Subcutaneous abdominal adipose tissue (tissue), 5 donors: ENCODE measurements around the gene GLO1.

ENCODE experiments used
- H3K27ac ChIP-seq: one replicate; pipeline ENCODE4 v1.7.0; 2013; ENCODE audit warnings: low read depth, mild to moderate bottlenecking, inconsistent platforms, low read length, moderate library complexity
- H3K27me3 ChIP-seq, 5 donors: one replicate each; pipeline ENCODE4 v1.7.0; 2013; ENCODE audit warnings: low read length in 5 of 5, inconsistent platforms in 1 of 5; ENCODE audit not compliant: control insufficient read depth in 5 of 5, insufficient read depth in 4 of 5
- H3K36me3 ChIP-seq, 5 donors: one replicate each; pipeline ENCODE4 v1.7.0; 2013; ENCODE audit warnings: low read length in 5 of 5; ENCODE audit not compliant: control insufficient read depth in 5 of 5, insufficient read depth in 5 of 5
- H3K4me1 ChIP-seq, 5 donors: one replicate each; pipeline ENCODE4 v1.7.0; 2013; ENCODE audit warnings: low read length in 5 of 5, mild to moderate bottlenecking in 3 of 5, moderate library complexity in 1 of 5; ENCODE audit not compliant: control insufficient read depth in 5 of 5, insufficient read depth in 5 of 5
- H3K4me3 ChIP-seq, 5 donors: one replicate each; pipeline ENCODE4 v1.7.0; 2013; ENCODE audit warnings: low read length in 5 of 5, low read depth in 1 of 5
- H3K9ac ChIP-seq, 5 donors: one replicate each; pipeline ENCODE4 v1.7.0; 2013; ENCODE audit warnings: low read length in 5 of 5, mild to moderate bottlenecking in 4 of 5, moderate library complexity in 3 of 5
- H3K9me3 ChIP-seq, 5 donors: one replicate each; pipeline ENCODE4 v1.7.0; 2013; ENCODE audit warnings: low read length in 5 of 5; ENCODE audit not compliant: control insufficient read depth in 5 of 5
- donor health status: healthy.
- donor health status: healthy.
- donor health status: healthy.
- donor health status: healthy.
- donor health status: healthy.

Gene GLO1

GRCh38 chr6:38676236-38676973 lies 26.5 kb downstream of the GLO1 start:
- Histone ChIP-seq H3K4me3 (no peak overlapping the region), H3K27ac (no peak overlapping the region), H3K27me3 (no peaks in the 10 kb centered on the region), H3K36me3 (peaks cover 21 to 37% (median 33%) of the 10 kb centered on the region in 5 donors), H3K9ac (no peak overlapping the region), H3K9me3 (no peaks in the 10 kb centered on the region), H3K4me1 (peaks cover 0 to 4% (median 0%) of the 10 kb centered on the region in 5 donors)

- H3K36me3 ChIP-seq: peaks cover 19 to 29% (median 22%) of the 10 kb centered on the region in 5 donors
- peaks cover 0 to 4% (median 0%) of the 10 kb centered on the region in 5 donors for H3K4me1 ChIP-seq
- no peaks in the 10 kb centered on the region for H3K9me3 ChIP-seq
- no peak overlapping the region for H3K27ac ChIP-seq
- no peak overlapping the region for H3K9ac ChIP-seq
- no peaks in the 10 kb centered on the region for H3K27me3 ChIP-seq
- no peak overlapping the region for H3K4me3 ChIP-seq
These were observed 29.4 kb downstream of the GLO1 start for GRCh38 chr6:38673397-38674165.

- no peaks in the 10 kb centered on the region for H3K27me3 ChIP-seq
- no peak overlapping the region for H3K9ac ChIP-seq
- no peak overlapping the region for H3K27ac ChIP-seq
- peaks cover 0 to 4% (median 0%) of the 10 kb centered on the region in 5 donors for H3K4me1 ChIP-seq
- peaks cover 15 to 23% (median 17%) of the 10 kb centered on the region in 5 donors for H3K36me3 ChIP-seq
- H3K4me3 ChIP-seq: no peak overlapping the region
- H3K9me3 ChIP-seq: no peaks in the 10 kb centered on the region
These were observed 31.0 kb downstream of the GLO1 start for GRCh38 chr6:38671885-38672467.

GRCh38 chr6:38658418-38659167 lies 44.4 kb downstream of the GLO1 start:
- Histone ChIP-seq H3K27me3 (no peaks in the 10 kb centered on the region), H3K9me3 (no peaks in the 10 kb centered on the region), H3K27ac (no peak overlapping the region), H3K9ac (no peak overlapping the region), H3K36me3 (peaks cover 0 to 3% (median 0%) of the 10 kb centered on the region in 5 donors), H3K4me1 (no peaks in the 10 kb centered on the region), H3K4me3 (no peak overlapping the region)

- Histone ChIP-seq H3K27ac (no peak overlapping the region), H3K4me3 (no peak overlapping the region), H3K36me3 (peaks cover 0 to 3% (median 0%) of the 10 kb centered on the region in 5 donors), H3K9ac (no peak overlapping the region), H3K4me1 (no peaks in the 10 kb centered on the region), H3K9me3 (no peaks in the 10 kb centered on the region), H3K27me3 (no peaks in the 10 kb centered on the region)
These were observed 46.0 kb downstream of the GLO1 start for GRCh38 chr6:38656896-38657295.

GRCh38 chr6:38654263-38654662 lies 48.7 kb downstream of the GLO1 start:
- Histone ChIP-seq H3K27me3 (no peaks in the 10 kb centered on the region), H3K4me1 (no peaks in the 10 kb centered on the region), H3K36me3 (peaks cover 0 to 6% (median 0%) of the 10 kb centered on the region in 5 donors), H3K9ac (no peak overlapping the region), H3K9me3 (no peaks in the 10 kb centered on the region), H3K4me3 (no peak overlapping the region), H3K27ac (no peak overlapping the region)

- no peak overlapping the region for H3K27ac ChIP-seq
- H3K4me3 ChIP-seq: no peak overlapping the region
- peaks cover 0 to 6% (median 0%) of the 10 kb centered on the region in 5 donors for H3K36me3 ChIP-seq
- no peaks in the 10 kb centered on the region for H3K27me3 ChIP-seq
- no peak overlapping the region for H3K9ac ChIP-seq
- H3K4me1 ChIP-seq: no peaks in the 10 kb centered on the region
- no peaks in the 10 kb centered on the region for H3K9me3 ChIP-seq
These were observed 51.7 kb downstream of the GLO1 start for GRCh38 chr6:38651121-38651784.

- Histone ChIP-seq H3K27me3 (no peaks in the 10 kb centered on the region), H3K27ac (no peak overlapping the region), H3K9me3 (no peaks in the 10 kb centered on the region), H3K9ac (no peak overlapping the region), H3K4me3 (no peak overlapping the region), H3K36me3 (peaks cover 0 to 6% (median 0%) of the 10 kb centered on the region in 5 donors), H3K4me1 (peaks cover 0 to 2% (median 0%) of the 10 kb centered on the region in 5 donors)
These were observed 52.7 kb downstream of the GLO1 start for GRCh38 chr6:38650207-38650752.

- H3K9me3 ChIP-seq: no peaks in the 10 kb centered on the region
- peaks cover 0 to 6% (median 0%) of the 10 kb centered on the region in 5 donors for H3K36me3 ChIP-seq
These were observed 53.2 kb downstream of the GLO1 start for GRCh38 chr6:38649744-38650143.

More at GRCh38 chr6:38649744-38650143, 53.2 kb downstream of the GLO1 start:
- H3K27me3 ChIP-seq: no peaks in the 10 kb centered on the region
- no peak overlapping the region for H3K4me3 ChIP-seq
- no peak overlapping the region for H3K27ac ChIP-seq
- peaks cover 0 to 7% (median 2%) of the 10 kb centered on the region in 5 donors for H3K4me1 ChIP-seq
- H3K9ac ChIP-seq: no peak overlapping the region
